IMR-90 (cell line): Measurements from ENCODE around the gene KDM5B. TPM values are rescaled to one million over a fixed set of nuclear protein-coding genes. Genes with fewer than 3 reads are reported as not detected.

Source experiments
- ATAC-seq: fragments of 200-7000 bp; cut with Tn5 transposase; 2 replicates; pipeline ENCODE4 v1.9.1; 2020; ENCODE audit warnings: low read depth, mild to moderate bottlenecking, moderate library complexity
- BruUV-seq: library from RNA; stranded (reverse); fragments of 400-500 nt; replicated peaks from 2 replicates; lab custom pipeline; 2021; lab: Mats Ljungman, UMichigan
- CTCF ChIA-PET: fragments of 300-600 bp; formaldehyde crosslinking; extraction: SDS; loops from one replicate; lab custom pipeline; 2021; ENCODE audit warnings: antibody characterized with exemption; lab: Yijun Ruan, JAX
- POLR2A ChIA-PET: fragments of 300-600 bp; sonication (Branson Sonifier 250); formaldehyde crosslinking; loops from one replicate; lab custom pipeline; 2022; ENCODE audit warnings: antibody characterized with exemption; ENCODE audit not compliant: unreplicated experiment; lab: Charles Lee
- DNase-seq: peaks from one replicate; pipeline ENCODE4 v3.0.0; 2013
- H2AFZ ChIP-seq: replicated peaks from 2 replicates; pipeline ENCODE3; 2013; ENCODE audit warnings: low read length, mild to moderate bottlenecking; ENCODE audit not compliant: poor library complexity
- H2AK5ac ChIP-seq: 2 replicates; pipeline ENCODE4 v1.6.1; 2013; ENCODE audit warnings: low read depth, low read length, inconsistent platforms
- H2AK9ac ChIP-seq: replicated peaks from 2 replicates; pipeline ENCODE3; 2013; ENCODE audit warnings: mild to moderate bottlenecking, low read depth, low read length, moderate library complexity; ENCODE audit not compliant: poor library complexity
- H2BK120ac ChIP-seq: 2 replicates; pipeline ENCODE4 v1.6.1; 2013; ENCODE audit warnings: low read depth, low read length, inconsistent platforms
- H2BK15ac ChIP-seq: 3 replicates; pipeline ENCODE4 v1.6.1; 2013; ENCODE audit warnings: low read depth, low read length, inconsistent platforms
- H2BK20ac ChIP-seq: 2 replicates; pipeline ENCODE4 v1.6.1; 2013; ENCODE audit warnings: low read depth, mild to moderate bottlenecking, inconsistent platforms, low read length, moderate library complexity
- H2BK5ac ChIP-seq: 2 replicates; pipeline ENCODE4 v1.6.1; 2013; ENCODE audit warnings: mild to moderate bottlenecking, low read depth, low read length, inconsistent platforms; ENCODE audit not compliant: poor library complexity, severe bottlenecking
- H3K14ac ChIP-seq: replicated peaks from 2 replicates; pipeline ENCODE4 v1.6.1; 2013; ENCODE audit warnings: low read depth, low read length, inconsistent platforms
- H3K18ac ChIP-seq: 2 replicates; pipeline ENCODE4 v1.6.1; 2013; ENCODE audit warnings: low read depth, low read length, control low read depth
- H3K23ac ChIP-seq: 2 replicates; pipeline ENCODE4 v1.6.1; 2013; ENCODE audit warnings: low read depth, low read length, inconsistent platforms
- H3K27ac ChIP-seq: 2 replicates; pipeline ENCODE4 v1.5.1; 2013; ENCODE audit warnings: mild to moderate bottlenecking, control low read depth, low read length; ENCODE audit not compliant: insufficient read depth
- H3K27me3 ChIP-seq: 2 replicates; pipeline ENCODE4 v1.6.1; 2013; ENCODE audit warnings: low read length; ENCODE audit not compliant: control insufficient read depth, insufficient read depth
- H3K36me3 ChIP-seq: 2 replicates; pipeline ENCODE4 v1.6.1; 2013; ENCODE audit warnings: low read length, mixed read lengths; ENCODE audit not compliant: control insufficient read depth, insufficient read depth
- H3K4ac ChIP-seq: 2 replicates; pipeline ENCODE4 v1.6.1; 2013; ENCODE audit warnings: low read depth, low read length, inconsistent platforms
- H3K4me1 ChIP-seq: 2 replicates; pipeline ENCODE4 v1.6.1; 2013; ENCODE audit warnings: low read length, mixed read lengths; ENCODE audit not compliant: control insufficient read depth, insufficient read depth
- H3K4me2 ChIP-seq: 2 replicates; pipeline ENCODE4 v1.6.1; 2013; ENCODE audit warnings: low read depth, mild to moderate bottlenecking, control low read depth, low read length, moderate library complexity
- H3K4me3 ChIP-seq: 2 replicates; pipeline ENCODE4 v1.5.1; 2013; ENCODE audit warnings: low read depth, mild to moderate bottlenecking, control low read depth, low read length, moderate library complexity; ENCODE audit not compliant: insufficient read depth
- H3K56ac ChIP-seq: 2 replicates; pipeline ENCODE4 v1.6.1; 2013; ENCODE audit warnings: low read length, inconsistent platforms; ENCODE audit not compliant: insufficient read depth; ENCODE audit errors: extremely low read depth
- H3K79me1 ChIP-seq, 2 experiments: 2 replicates each; pipeline ENCODE4 v1.6.1; 2013; ENCODE audit warnings: low read length in 2 of 2, inconsistent platforms in 1 of 2, low read depth in 1 of 2
- H3K9ac ChIP-seq: 2 replicates; pipeline ENCODE4 v1.6.1; 2013; ENCODE audit warnings: low read depth, low read length, control low read depth
- H3K9me1 ChIP-seq: 2 replicates; pipeline ENCODE4 v1.6.1; 2013; ENCODE audit warnings: low read length, inconsistent platforms; ENCODE audit not compliant: insufficient read depth
- H3K9me3 ChIP-seq: 2 replicates; pipeline ENCODE4 v1.6.1; 2013; ENCODE audit warnings: low read length; ENCODE audit not compliant: control insufficient read depth, insufficient read depth
- H4K20me1 ChIP-seq: 2 replicates; pipeline ENCODE4 v1.6.1; 2013; ENCODE audit warnings: low read length, inconsistent platforms; ENCODE audit not compliant: insufficient read depth
- H4K5ac ChIP-seq: 2 replicates; pipeline ENCODE4 v1.6.1; 2013; ENCODE audit warnings: mild to moderate bottlenecking, low read depth, low read length, control low read depth
- H4K8ac ChIP-seq, 2 experiments: 2 replicates each; pipeline ENCODE4 v1.6.1; 2013; ENCODE audit warnings: low read depth in 2 of 2, low read length in 2 of 2, control low read depth in 1 of 2, inconsistent platforms in 1 of 2
- H4K91ac ChIP-seq: 2 replicates; pipeline ENCODE4 v1.6.1; 2013; ENCODE audit warnings: low read depth, low read length, inconsistent platforms; ENCODE audit not compliant: insufficient read depth
- BHLHE40 ChIP-seq: fragments of 150-350 bp; IDR thresholded peaks from 2 replicates; pipeline ENCODE4 v1.6.1; 2016; ENCODE audit warnings: mild to moderate bottlenecking, low read depth, low read length
- CEBPB ChIP-seq: IDR thresholded peaks from 2 replicates; pipeline ENCODE4 v1.6.1; 2012; ENCODE audit warnings: low read depth, low read length, improper control_type of control experiment
- CHD1 ChIP-seq: IDR thresholded peaks from 2 replicates; pipeline ENCODE4 v1.6.1; 2012; ENCODE audit warnings: low read depth, low read length, improper control_type of control experiment
- CTCF ChIP-seq: conservative IDR thresholded peaks from 2 replicates; pipeline ENCODE4 v1.5.1; 2012; ENCODE audit warnings: mild to moderate bottlenecking, low read depth, low read length, improper control_type of control experiment
- FOS ChIP-seq: fragments of 150-350 bp; IDR thresholded peaks from 2 replicates; pipeline ENCODE4 v1.6.1; 2016; ENCODE audit warnings: low read depth, low read length
- MAFK ChIP-seq: IDR thresholded peaks from 2 replicates; pipeline ENCODE4 v1.6.1; 2012; ENCODE audit warnings: low read depth, low read length, improper control_type of control experiment
- MAZ ChIP-seq: IDR thresholded peaks from 2 replicates; pipeline ENCODE4 v1.6.1; 2012; ENCODE audit warnings: low read depth, mild to moderate bottlenecking, low read length, improper control_type of control experiment, moderate library complexity, borderline replicate concordance
- MXI1 ChIP-seq: IDR thresholded peaks from 2 replicates; pipeline ENCODE4 v1.6.1; 2012; ENCODE audit warnings: low read depth, mild to moderate bottlenecking, low read length, moderate library complexity, borderline replicate concordance
- NFE2L2 ChIP-seq: fragments of 150-350 bp; IDR thresholded peaks from 2 replicates; pipeline ENCODE4 v1.6.1; 2016; ENCODE audit warnings: low read depth, mild to moderate bottlenecking, low read length
- POLR2A ChIP-seq: IDR thresholded peaks from 2 replicates; pipeline ENCODE4 v1.6.1; 2012; ENCODE audit warnings: mild to moderate bottlenecking, low read depth, low read length
- RAD21 ChIP-seq: IDR thresholded peaks from 2 replicates; pipeline ENCODE4 v1.6.1; 2012; ENCODE audit warnings: low read length, improper control_type of control experiment
- RCOR1 ChIP-seq: IDR thresholded peaks from 2 replicates; pipeline ENCODE4 v1.6.1; 2012; ENCODE audit warnings: mild to moderate bottlenecking, low read length, improper control_type of control experiment; ENCODE audit not compliant: insufficient replicate concordance
- RFX5 ChIP-seq: IDR thresholded peaks from 2 replicates; pipeline ENCODE4 v1.8.0; 2012; ENCODE audit warnings: low read depth, mild to moderate bottlenecking, low read length, moderate library complexity
- SMC3 ChIP-seq: fragments of 150-350 bp; IDR thresholded peaks from 2 replicates; pipeline ENCODE4 v1.6.1; 2016; ENCODE audit warnings: low read depth, mild to moderate bottlenecking, antibody characterized with exemption, low read length, moderate library complexity
- USF2 ChIP-seq: fragments of 150-350 bp; IDR thresholded peaks from 2 replicates; pipeline ENCODE4 v1.6.1; 2017; ENCODE audit warnings: mild to moderate bottlenecking, antibody characterized with exemption, low read length, low read depth
- WGBS, 2 experiments: methylation state at CpG; one replicate each; pipeline versions ENCODE4 v1.1.5 to v1.1.7; 2013; ENCODE audit warnings: missing lambda C conversion rate in 2 of 2; ENCODE audit not compliant: insufficient read length in 1 of 2; ENCODE audit errors: extremely low coverage in 2 of 2; 5-methylcytosine and 5-hydroxymethylcytosine counted together
- dilution Hi-C: fragments of 300-500 bp; cut with HindIII; formaldehyde crosslinking; loops from one replicate; pipeline ENCODE4 v1.14.3; 2018; ENCODE audit warnings: low sequenced_read_pairs; ENCODE audit not compliant: unreplicated experiment
- in situ Hi-C: fragments of 300-500 bp; cut with MboI; formaldehyde crosslinking; loops from 3 replicates; pipeline ENCODE4 v1.14.3; 2019; ENCODE audit warnings: low sequenced_read_pairs, inconsistent platforms, mixed read lengths
- intact Hi-C: fragments of 100-400 bp; cut with micrococcal nuclease; formaldehyde crosslinking; loops from 2 replicates; pipeline ENCODE4 v1.10.0; 2022
- polyA plus RNA-seq, 3 experiments: library from polyadenylated mRNA; depleted of rRNA; stranded (reverse); fragments of >200 nt; gene quantifications; 2 replicates each; pipeline ENCODE4 v1.2.3, GENCODE V29; 2012; ENCODE audit warnings: low replicate concordance in 1 of 3
- total RNA-seq: library from RNA; depleted of rRNA; stranded (reverse); fragments of >200 nt; gene quantifications from 2 replicates; pipeline ENCODE4 v1.2.3, GENCODE V29; 2012
- TF ChIP-seq, protein P1 (sequence below): fragments of 150-350 bp; IDR thresholded peaks from 2 replicates; pipeline ENCODE4 v1.6.1; 2016; ENCODE audit warnings: low read depth, mild to moderate bottlenecking, low read length, moderate library complexity, borderline replicate concordance

Gene KDM5B
- total and polyA plus RNA-seq, 2 of the 4 experiments (the other 2 are of a cell fraction): 28.8 to 82.1 TPM

GRCh38 chr1:202856014-202856413 is 47.8 kb upstream of the KDM5B start:
- H3K18ac ChIP-seq: no peak overlapping the region

More at GRCh38 chr1:202856014-202856413, 47.8 kb upstream of the KDM5B start:
- Histone ChIP-seq H2BK15ac (no peak overlapping the region), H4K20me1 (no peaks in the 10 kb centered on the region), H3K9me1 (0 out of 2 replicates have a peak, but pooled peaks cover 4% of the 10 kb centered on the region), H3K4me1 (no peaks in the 10 kb centered on the region), H3K9ac (no peak overlapping the region), H2AFZ (no peak overlapping the region), H3K23ac (no peak overlapping the region), H3K9me3 (no peaks in the 10 kb centered on the region), H2BK20ac (no peak overlapping the region), H3K36me3 (no peaks in the 10 kb centered on the region), H4K8ac (no peak overlapping the region), H3K4me2 (no peak overlapping the region), H2BK5ac (no peak overlapping the region), H3K14ac (no peak overlapping the region), H3K4me3 (no peak overlapping the region), H3K4ac (no peak overlapping the region), H3K56ac (no peak overlapping the region), H3K79me1 (no peaks in the 10 kb centered on the region), H4K91ac (no peak overlapping the region), H2AK5ac (no peak overlapping the region), H2AK9ac (no peak overlapping the region), H3K27ac (no peak overlapping the region), H4K5ac (no peak overlapping the region), H2BK120ac (no peak overlapping the region), H3K27me3 (no peaks in the 10 kb centered on the region)
- ChIA-PET CTCF (no interaction called here), POLR2A (no interaction called here)
- no peak for DNase-seq
- TF ChIP-seq SMC3 (no peak), NFE2L2 (no peak), MXI1 (no peak), FOS (no peak), RAD21 (no peak), USF2 (no peak), CHD1 (no peak), RFX5 (no peak), CEBPB (no peak), MAFK (no peak), BHLHE40 (no peak), CTCF (no peak), RCOR1 (no peak), MAZ (no peak), POLR2A (no peak)
- TF ChIP-seq, protein P1, sequence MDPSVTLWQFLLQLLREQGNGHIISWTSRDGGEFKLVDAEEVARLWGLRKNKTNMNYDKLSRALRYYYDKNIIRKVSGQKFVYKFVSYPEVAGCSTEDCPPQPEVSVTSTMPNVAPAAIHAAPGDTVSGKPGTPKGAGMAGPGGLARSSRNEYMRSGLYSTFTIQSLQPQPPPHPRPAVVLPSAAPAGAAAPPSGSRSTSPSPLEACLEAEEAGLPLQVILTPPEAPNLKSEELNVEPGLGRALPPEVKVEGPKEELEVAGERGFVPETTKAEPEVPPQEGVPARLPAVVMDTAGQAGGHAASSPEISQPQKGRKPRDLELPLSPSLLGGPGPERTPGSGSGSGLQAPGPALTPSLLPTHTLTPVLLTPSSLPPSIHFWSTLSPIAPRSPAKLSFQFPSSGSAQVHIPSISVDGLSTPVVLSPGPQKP: no peak
- no peak for ATAC-seq
- no CpG with 5 or more reads among the region's 2 CpGs for WGBS, 2 experiments
- no TSS peak for BruUV-seq
- dilution Hi-C loops: no loop called here
- intact Hi-C loops: no loop called here
- in situ Hi-C loops: no loop called here
